MG63 (cell line): ENCODE results near the gene ADGRV1. TPM values are rescaled to one million over a fixed set of nuclear protein-coding genes. Genes with fewer than 3 reads are reported as not detected.
"Not testable (repeated sequence)": the region's sequence is repeated elsewhere in the genome, so short reads cannot be mapped to it uniquely, and the experiment has no call there.

Experiments
- DNase-seq: peaks from one replicate; pipeline ENCODE4 v3.0.0-alpha.2; 2020
- H3K27me3 ChIP-seq: fragments of 250-450 bp; sonication (Bioruptor Pico); 2 replicates; pipeline ENCODE4 v1.5.1; 2020; ENCODE audit warnings: mild to moderate bottlenecking, moderate library complexity
- H3K36me3 ChIP-seq: fragments of 250-450 bp; sonication (Bioruptor Pico); 2 replicates; pipeline ENCODE4 v1.5.1; 2020; ENCODE audit warnings: mild to moderate bottlenecking, moderate library complexity
- H3K4me3 ChIP-seq: fragments of 250-450 bp; sonication (Bioruptor Pico); 2 replicates; pipeline ENCODE4 v1.5.1; 2020; ENCODE audit warnings: mild to moderate bottlenecking, moderate library complexity
- H3K9me3 ChIP-seq: fragments of 250-450 bp; sonication (Bioruptor Pico); 2 replicates; pipeline ENCODE4 v1.5.1; 2020; ENCODE audit warnings: mild to moderate bottlenecking, moderate library complexity
- total RNA-seq: library from RNA; depleted of rRNA; stranded (reverse); fragments of >200 nt; shearing (Covaris generic); gene quantifications from 2 replicates; pipeline ENCODE4 v1.2.3, GENCODE V29; 2014; ENCODE audit warnings: low replicate concordance

The ADGRV1 gene
- total RNA-seq, 1 experiment from 2014 or later: 0.13 TPM

GRCh38 chr5:90718387-90718786, 159.8 kb downstream of the ADGRV1 start:
- H3K27me3 ChIP-seq: peaks cover 15% of the 10 kb centered on the region; the same call in 1 of the 2 replicates
- H3K36me3 ChIP-seq: no peaks in the 10 kb centered on the region
- no peak for DNase-seq

GRCh38 chr5:90739567-90739966, 181.0 kb downstream of the ADGRV1 start:
- DNase-seq: no peak
- H3K27me3 ChIP-seq: 0 out of 2 replicates have a peak, but pooled peaks cover under 1% of the 10 kb centered on the region
- H3K9me3 ChIP-seq: 0 out of 2 replicates have a peak, but pooled peaks cover 3% of the 10 kb centered on the region
- no peak overlapping the region for H3K4me3 ChIP-seq
- no peaks in the 10 kb centered on the region for H3K36me3 ChIP-seq

More at GRCh38 chr5:90718387-90718786, 159.8 kb downstream of the ADGRV1 start:
- H3K9me3 ChIP-seq: no peaks in the 10 kb centered on the region
- H3K4me3 ChIP-seq: no peak overlapping the region

- no peak for DNase-seq
- 0 out of 2 replicates have a peak, but pooled peaks cover 3% of the 10 kb centered on the region for H3K9me3 ChIP-seq
- no peaks in the 10 kb centered on the region for H3K36me3 ChIP-seq
- no peak overlapping the region for H3K4me3 ChIP-seq
- 0 out of 2 replicates have a peak, but pooled peaks cover 2% of the 10 kb centered on the region for H3K27me3 ChIP-seq
Observed at GRCh38 chr5:90740244-90740799, 181.7 kb downstream of the ADGRV1 start.

- Histone ChIP-seq H3K9me3 (0 out of 2 replicates have a peak, but pooled peaks cover 3% of the 10 kb centered on the region), H3K27me3 (0 out of 2 replicates have a peak, but pooled peaks cover 2% of the 10 kb centered on the region), H3K36me3 (no peaks in the 10 kb centered on the region), H3K4me3 (no peak overlapping the region)
- no peak for DNase-seq
Observed at GRCh38 chr5:90741022-90741564, 182.5 kb downstream of the ADGRV1 start.

GRCh38 chr5:90746119-90746518, 187.5 kb downstream of the ADGRV1 start:
- Histone ChIP-seq H3K36me3 (no peaks in the 10 kb centered on the region), H3K9me3 (no peaks in the 10 kb centered on the region), H3K4me3 (no peak overlapping the region), H3K27me3 (peaks cover 9% of the 10 kb centered on the region)
- no peak for DNase-seq

GRCh38 chr5:90747175-90747574, 188.6 kb downstream of the ADGRV1 start:
- DNase-seq: no peak
- H3K36me3 ChIP-seq: no peaks in the 10 kb centered on the region
- no peak overlapping the region for H3K4me3 ChIP-seq
- no peaks in the 10 kb centered on the region for H3K9me3 ChIP-seq
- H3K27me3 ChIP-seq: peaks cover 11% of the 10 kb centered on the region

- Histone ChIP-seq H3K27me3 (peaks cover 11% of the 10 kb centered on the region), H3K4me3 (no peak overlapping the region), H3K9me3 (no peaks in the 10 kb centered on the region), H3K36me3 (no peaks in the 10 kb centered on the region)
- DNase-seq: no peak
Observed at GRCh38 chr5:90747693-90748092, 189.1 kb downstream of the ADGRV1 start.

GRCh38 chr5:90759119-90759518, 200.5 kb downstream of the ADGRV1 start:
- Histone ChIP-seq H3K27me3 (0 out of 2 replicates have a peak, but pooled peaks cover 1% of the 10 kb centered on the region), H3K36me3 (no peaks in the 10 kb centered on the region), H3K4me3 (no peak overlapping the region), H3K9me3 (no peaks in the 10 kb centered on the region)
- DNase-seq: no peak

GRCh38 chr5:90767710-90768109, 209.1 kb downstream of the ADGRV1 start:
- peaks cover 9% of the 10 kb centered on the region; the same call in 1 of the 2 replicates for H3K27me3 ChIP-seq
- DNase-seq: no peak
- no peak overlapping the region for H3K4me3 ChIP-seq
- no peaks in the 10 kb centered on the region for H3K36me3 ChIP-seq
- H3K9me3 ChIP-seq: no peaks in the 10 kb centered on the region

- DNase-seq, H3K36me3 ChIP-seq, H3K9me3 ChIP-seq, H3K4me3 ChIP-seq: not testable (repeated sequence)
- peaks cover 13% of the 10 kb centered on the region for H3K27me3 ChIP-seq
Observed at GRCh38 chr5:90770006-90770541, 211.5 kb downstream of the ADGRV1 start.

- H3K9me3 ChIP-seq: no peaks in the 10 kb centered on the region
Observed at GRCh38 chr5:90777959-90778358, 219.4 kb downstream of the ADGRV1 start.

GRCh38 chr5:90783460-90784333, 225.1 kb downstream of the ADGRV1 start:
- no peak overlapping the region for H3K4me3 ChIP-seq
- H3K9me3 ChIP-seq: no peaks in the 10 kb centered on the region
- peak; percentile 49 for DNase-seq
- H3K36me3 ChIP-seq: no peaks in the 10 kb centered on the region
- peaks cover 9% of the 10 kb centered on the region for H3K27me3 ChIP-seq

More at GRCh38 chr5:90777959-90778358, 219.4 kb downstream of the ADGRV1 start:
- Histone ChIP-seq H3K27me3 (peaks cover 12% of the 10 kb centered on the region), H3K36me3 (no peaks in the 10 kb centered on the region), H3K4me3 (no peak overlapping the region)
- no peak for DNase-seq

GRCh38 chr5:90786756-90787155, 228.2 kb downstream of the ADGRV1 start:
- H3K36me3 ChIP-seq: no peaks in the 10 kb centered on the region
- peaks cover 6% of the 10 kb centered on the region for H3K27me3 ChIP-seq
- H3K4me3 ChIP-seq: no peak overlapping the region
- no peak for DNase-seq
- H3K9me3 ChIP-seq: no peaks in the 10 kb centered on the region

- H3K27me3 ChIP-seq: no peaks in the 10 kb centered on the region; the same call in 1 of the 2 replicates
- H3K4me3 ChIP-seq: no peak overlapping the region
- H3K9me3 ChIP-seq: peaks cover 5% of the 10 kb centered on the region
- H3K36me3 ChIP-seq: no peaks in the 10 kb centered on the region
- no peak for DNase-seq
Observed at GRCh38 chr5:90792725-90793124, 234.1 kb downstream of the ADGRV1 start.

GRCh38 chr5:90793183-90793582, 234.6 kb downstream of the ADGRV1 start:
- DNase-seq: no peak
- Histone ChIP-seq H3K4me3 (no peak overlapping the region), H3K9me3 (peaks cover 7% of the 10 kb centered on the region), H3K27me3 (no peaks in the 10 kb centered on the region; the same call in 1 of the 2 replicates), H3K36me3 (no peaks in the 10 kb centered on the region)

- not testable (repeated sequence) for H3K36me3 ChIP-seq, DNase-seq, H3K27me3 ChIP-seq, H3K4me3 ChIP-seq
- peaks cover 17% of the 10 kb centered on the region for H3K9me3 ChIP-seq
Observed at GRCh38 chr5:90796919-90797318, 238.3 kb downstream of the ADGRV1 start.

GRCh38 chr5:90800082-90800481, 241.5 kb downstream of the ADGRV1 start:
- peaks cover 17% of the 10 kb centered on the region for H3K9me3 ChIP-seq
- DNase-seq, H3K4me3 ChIP-seq, H3K36me3 ChIP-seq, H3K27me3 ChIP-seq: not testable (repeated sequence)
